AG09309 (cell line): ENCODE results near the gene PYHIN1.

Source experiments
- DNase-seq: peaks from one replicate; pipeline ENCODE4 v3.0.0-alpha.2; 2010; ENCODE audit warnings: low read depth
- H3K4me3 ChIP-seq: 2 replicates; pipeline ENCODE4 v1.5.1; 2011; ENCODE audit warnings: mild to moderate bottlenecking, low read depth, low read length, moderate library complexity; ENCODE audit not compliant: control insufficient read depth
- CTCF ChIP-seq: IDR thresholded peaks from 2 replicates; pipeline ENCODE4 v1.5.1; 2011; ENCODE audit warnings: mild to moderate bottlenecking, low read depth, low read length, inconsistent platforms; ENCODE audit not compliant: insufficient read depth, control insufficient read depth; ENCODE audit errors: missing control alignments

PYHIN1 gene

GRCh38 chr1:159014003-159014571 is 82.7 kb downstream of the PYHIN1 start:
- H3K4me3 ChIP-seq: no peak overlapping the region
- DNase-seq: no peak
- no peak for TF ChIP-seq CTCF

- no peak for DNase-seq
- no peak overlapping the region for H3K4me3 ChIP-seq
- TF ChIP-seq CTCF: no peak
Measured at GRCh38 chr1:159014851-159015250, 83.5 kb downstream of the PYHIN1 start.

- no peak for TF ChIP-seq CTCF
- H3K4me3 ChIP-seq: no peak overlapping the region
- peak; percentile 58 for DNase-seq
Measured at GRCh38 chr1:159015440-159015909, 84.1 kb downstream of the PYHIN1 start.

- no peak for DNase-seq
- no peak for TF ChIP-seq CTCF
- no peak overlapping the region for H3K4me3 ChIP-seq
Measured at GRCh38 chr1:159023723-159024122, 92.4 kb downstream of the PYHIN1 start.

GRCh38 chr1:159025043-159025442 is 93.7 kb downstream of the PYHIN1 start:
- no peak for TF ChIP-seq CTCF
- no peak for DNase-seq
- no peak overlapping the region for H3K4me3 ChIP-seq
